AG09319 (cell line): Measurements from ENCODE around the gene ZC3HAV1.
"Not testable (repeated sequence)": the region's sequence is repeated elsewhere in the genome, so short reads cannot be mapped to it uniquely, and the experiment has no call there.

Experiments
- DNase-seq: peaks from one replicate; pipeline ENCODE4 v3.0.0-alpha.2; 2010; ENCODE audit warnings: low read depth; ENCODE audit errors: extremely low read depth
- TF ChIP-seq, protein P1 (sequence below): IDR thresholded peaks from 2 replicates; pipeline ENCODE4 v1.5.1; 2011; ENCODE audit warnings: low read depth, mild to moderate bottlenecking, inconsistent platforms, low read length, moderate library complexity

ZC3HAV1 gene

DNA sequence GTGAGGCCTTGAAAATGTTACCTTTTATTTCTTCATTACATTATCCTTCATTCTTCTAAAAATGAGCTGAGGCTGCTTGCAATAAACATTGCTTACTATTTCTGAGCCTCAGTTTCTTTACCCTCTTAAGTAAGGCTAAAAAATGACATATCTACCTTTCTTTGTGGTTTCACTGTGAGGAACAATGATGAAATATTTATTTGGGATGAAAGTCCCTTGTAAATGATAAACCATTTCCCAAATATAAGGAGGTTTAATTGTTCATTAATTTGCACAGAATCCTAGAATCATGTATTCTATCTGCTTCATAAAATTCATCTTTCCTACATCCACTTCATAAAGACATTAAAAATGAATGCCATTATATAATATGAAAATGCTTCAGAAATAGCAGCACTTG lies 27.9 kb downstream of the ZC3HAV1 start:
- DNase-seq: no peak
- TF ChIP-seq, protein P1, sequence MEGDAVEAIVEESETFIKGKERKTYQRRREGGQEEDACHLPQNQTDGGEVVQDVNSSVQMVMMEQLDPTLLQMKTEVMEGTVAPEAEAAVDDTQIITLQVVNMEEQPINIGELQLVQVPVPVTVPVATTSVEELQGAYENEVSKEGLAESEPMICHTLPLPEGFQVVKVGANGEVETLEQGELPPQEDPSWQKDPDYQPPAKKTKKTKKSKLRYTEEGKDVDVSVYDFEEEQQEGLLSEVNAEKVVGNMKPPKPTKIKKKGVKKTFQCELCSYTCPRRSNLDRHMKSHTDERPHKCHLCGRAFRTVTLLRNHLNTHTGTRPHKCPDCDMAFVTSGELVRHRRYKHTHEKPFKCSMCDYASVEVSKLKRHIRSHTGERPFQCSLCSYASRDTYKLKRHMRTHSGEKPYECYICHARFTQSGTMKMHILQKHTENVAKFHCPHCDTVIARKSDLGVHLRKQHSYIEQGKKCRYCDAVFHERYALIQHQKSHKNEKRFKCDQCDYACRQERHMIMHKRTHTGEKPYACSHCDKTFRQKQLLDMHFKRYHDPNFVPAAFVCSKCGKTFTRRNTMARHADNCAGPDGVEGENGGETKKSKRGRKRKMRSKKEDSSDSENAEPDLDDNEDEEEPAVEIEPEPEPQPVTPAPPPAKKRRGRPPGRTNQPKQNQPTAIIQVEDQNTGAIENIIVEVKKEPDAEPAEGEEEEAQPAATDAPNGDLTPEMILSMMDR: no peak

DNA sequence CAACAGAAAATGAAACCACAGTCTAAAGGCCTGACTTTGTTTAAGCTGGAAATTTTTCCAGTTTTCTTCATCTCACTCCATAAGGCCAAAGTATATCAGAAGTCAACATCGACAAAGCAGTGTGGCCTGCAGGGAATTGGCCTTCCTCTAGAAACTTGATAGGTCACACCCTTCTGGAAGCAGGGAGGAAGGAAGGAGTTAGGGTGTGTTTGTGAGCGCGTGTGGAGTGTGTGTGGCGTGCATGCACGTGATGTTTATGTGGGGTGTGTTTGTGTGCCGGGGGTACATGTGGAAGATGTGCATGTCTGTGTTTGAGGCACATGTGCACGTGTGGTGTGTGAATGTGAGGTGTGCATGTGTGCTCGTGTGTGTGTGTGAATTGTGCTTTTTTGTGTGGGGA lies 28.6 kb downstream of the ZC3HAV1 start:
- DNase-seq: no peak
- TF ChIP-seq, protein P1: no peak

DNA sequence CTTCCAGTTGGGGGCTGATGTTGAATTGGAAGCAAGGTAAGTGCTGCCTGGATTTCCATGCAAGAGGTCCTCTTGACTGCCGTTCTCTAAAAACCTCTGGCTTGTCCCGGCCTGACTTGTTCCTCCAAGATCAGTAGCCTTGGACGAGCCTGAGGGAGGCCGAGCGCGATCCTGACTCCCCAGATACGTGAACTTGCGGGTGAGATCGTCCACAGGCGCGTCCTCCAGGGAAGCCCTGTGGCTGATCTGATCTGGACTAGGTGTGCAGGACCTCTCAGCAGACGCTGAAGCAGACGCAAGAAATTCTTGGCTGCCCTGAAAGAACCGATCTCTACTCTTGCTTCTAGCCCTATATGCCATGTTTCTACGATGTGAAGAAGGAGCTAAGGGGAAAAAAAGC lies 29.7 kb downstream of the ZC3HAV1 start:
- no peak for DNase-seq
- TF ChIP-seq, protein P1: no peak

- TF ChIP-seq, protein P1: no peak
- DNase-seq: no peak
Observed at GRCh38 chr7:139078911-139079310, 30.6 kb downstream of the ZC3HAV1 start.

DNA sequence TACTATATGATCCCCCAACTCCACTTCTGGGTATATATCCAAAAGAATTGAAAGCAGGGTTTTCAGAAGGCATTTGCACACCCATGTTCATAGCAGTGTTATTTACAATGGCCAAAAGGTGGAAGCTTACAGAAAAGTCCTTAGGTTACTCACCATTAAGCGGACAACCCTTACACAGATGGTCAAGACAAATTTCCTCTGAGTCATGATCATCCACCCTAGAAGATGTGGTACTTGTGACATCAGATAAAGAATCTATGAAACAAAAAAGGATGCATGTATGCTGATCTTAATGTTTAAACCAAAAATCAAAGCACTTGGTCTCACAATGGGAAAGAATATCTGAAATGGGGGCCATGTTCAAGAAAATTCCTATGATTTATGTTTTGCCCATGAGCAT lies 31.1 kb downstream of the ZC3HAV1 start:
- DNase-seq: no peak
- TF ChIP-seq, protein P1: no peak

DNA sequence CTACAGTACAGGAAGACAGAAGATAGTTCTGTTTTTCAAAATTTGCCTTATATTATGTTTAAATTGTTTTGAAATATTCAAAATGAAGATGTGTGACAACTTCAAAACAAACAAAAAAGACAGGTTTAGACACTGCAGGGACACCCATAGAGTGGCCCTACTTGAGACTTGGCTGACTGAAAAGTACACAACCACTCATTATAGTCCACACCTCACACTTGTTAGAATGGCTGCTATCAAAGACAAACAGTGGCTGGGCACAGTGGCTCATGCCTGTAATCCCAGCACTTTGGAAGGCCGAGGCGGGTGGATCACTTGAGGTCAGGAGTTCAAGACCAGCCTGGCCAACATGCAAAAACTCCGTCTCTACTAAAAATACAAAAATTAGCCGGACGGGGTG lies 31.8 kb downstream of the ZC3HAV1 start:
- not testable (repeated sequence) for DNase-seq

DNA sequence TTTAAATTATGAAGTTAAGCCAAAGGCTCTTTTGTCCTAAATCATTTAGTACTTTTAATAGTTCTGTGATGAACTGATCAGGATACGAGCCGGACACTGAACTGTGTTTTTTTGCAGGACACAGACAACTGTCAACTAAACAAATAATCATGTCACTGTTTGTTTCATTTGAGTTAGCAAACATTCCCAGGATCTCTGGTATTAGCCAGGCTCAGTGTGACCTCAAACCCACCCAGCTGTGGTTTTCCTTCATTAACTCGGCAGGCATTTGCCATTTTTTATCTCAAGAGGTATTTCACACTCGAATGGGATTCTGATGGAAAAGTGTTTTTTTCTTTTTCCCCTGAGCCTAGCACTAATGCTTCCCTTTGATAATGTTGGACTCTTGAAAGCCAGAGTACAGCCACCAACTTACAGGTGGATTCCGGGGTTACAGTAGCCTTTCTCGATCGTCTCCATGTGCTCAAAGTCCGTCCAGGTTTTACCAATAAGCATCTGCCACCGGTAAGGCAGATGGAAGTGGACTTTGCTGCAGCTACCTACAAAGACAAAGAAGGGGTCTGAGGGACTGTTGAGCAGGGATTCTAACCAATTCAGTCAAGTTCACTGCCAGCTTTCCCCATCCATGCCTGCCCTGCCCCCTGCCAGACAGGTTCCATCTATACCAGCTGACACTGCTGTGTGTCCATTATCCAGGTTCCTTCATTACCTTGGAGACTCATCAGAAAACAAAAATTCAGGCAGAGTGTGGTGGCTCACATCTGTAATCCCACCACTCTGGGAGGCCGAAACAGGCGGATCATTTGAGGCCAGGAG lies 33.4 kb downstream of the ZC3HAV1 start:
- DNase-seq: no peak
- TF ChIP-seq, protein P1: no peak
